GM19043 (cell line): ENCODE measurements around the gene MON1A.
"Not testable (repeated sequence)": the region's sequence is repeated elsewhere in the genome, so short reads cannot be mapped to it uniquely, and the experiment has no call there.

Source experiments
- ATAC-seq: cut with Tn5 transposase; IDR thresholded peaks from one replicate; pipeline ENCODE4 v1.9.1; 2021; ENCODE audit warnings: low read depth; ENCODE audit not compliant: unreplicated experiment

The MON1A gene

DNA sequence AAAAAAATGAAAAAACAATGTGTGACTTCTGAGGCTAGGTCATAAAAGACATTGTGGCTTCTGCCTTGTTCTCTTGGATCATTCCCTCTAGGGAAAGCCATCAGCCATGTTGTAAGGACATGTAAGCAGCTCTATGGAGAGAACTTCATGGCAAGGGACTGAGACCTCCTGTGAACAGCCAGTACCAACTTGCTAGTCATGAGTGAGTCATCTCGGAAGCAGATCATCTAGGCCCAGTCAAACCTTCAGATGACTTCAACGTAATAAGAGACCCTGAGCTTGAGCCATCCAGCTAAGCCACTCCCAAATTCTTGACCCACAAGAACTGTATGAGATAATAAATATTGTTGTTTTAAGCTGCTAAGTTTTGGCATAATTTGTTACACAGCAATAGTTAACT is 4.9 kb downstream of the MON1A start:
- no peak for ATAC-seq

DNA sequence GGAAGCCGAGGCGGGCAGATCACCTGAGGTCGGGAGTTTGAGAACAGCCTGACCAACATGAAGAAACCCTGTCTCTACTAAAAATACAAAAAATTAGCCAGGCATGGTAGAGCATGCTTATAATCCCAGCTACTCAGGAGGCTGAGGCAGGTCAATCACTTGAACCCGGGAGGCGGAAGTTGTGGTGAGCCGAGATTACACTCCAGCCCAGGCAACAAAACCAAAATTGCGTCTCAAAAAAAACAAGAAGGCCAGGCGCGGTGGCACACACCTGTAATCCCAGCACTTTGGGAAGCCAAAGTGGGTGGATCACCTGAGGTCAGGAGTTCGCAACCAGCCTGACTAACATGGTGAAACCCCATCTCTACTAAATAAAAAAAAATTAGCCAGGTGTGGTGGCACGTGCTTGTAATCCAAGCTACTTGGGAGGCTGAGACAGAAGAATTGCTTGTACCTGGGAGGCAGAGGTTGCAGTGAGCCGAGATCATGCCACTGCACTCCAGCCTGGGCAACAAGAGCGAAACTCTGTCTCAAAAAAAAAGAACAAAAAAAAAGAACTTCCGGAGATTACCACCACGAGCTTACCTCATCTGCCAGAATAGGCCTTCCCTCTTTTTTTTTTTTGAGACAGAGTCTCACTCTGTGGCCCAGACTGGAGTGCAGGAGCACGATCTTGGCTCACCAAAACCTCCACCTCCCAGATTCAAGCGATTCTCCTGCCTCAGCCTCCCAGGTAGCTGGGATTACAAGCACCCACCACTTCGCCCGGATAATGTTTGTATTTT is 11.6 kb downstream of the MON1A start:
- not testable (repeated sequence) for ATAC-seq

GRCh38 chr3:49916686-49917085 is 12.9 kb downstream of the MON1A start:
- ATAC-seq = no peak

DNA sequence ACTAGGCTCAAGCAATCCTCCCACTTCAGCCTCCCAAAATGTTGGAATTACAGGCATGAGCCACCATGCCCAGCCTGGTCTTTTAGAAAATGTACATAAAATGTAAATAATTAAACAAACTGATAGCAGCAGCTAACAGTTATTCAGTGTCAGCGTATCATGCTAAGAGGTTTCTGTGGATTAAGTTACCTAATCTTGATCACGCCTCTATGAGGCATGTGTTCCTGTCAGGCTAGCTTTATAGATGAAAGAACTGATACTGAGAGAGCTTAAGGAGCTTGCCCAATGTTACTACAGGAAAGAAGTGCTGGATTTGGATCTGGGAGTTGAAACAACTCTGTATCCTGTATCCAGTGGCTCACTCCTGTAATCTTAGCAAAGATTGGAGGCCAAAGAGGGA is 14.7 kb downstream of the MON1A start:
- ATAC-seq = no peak

DNA sequence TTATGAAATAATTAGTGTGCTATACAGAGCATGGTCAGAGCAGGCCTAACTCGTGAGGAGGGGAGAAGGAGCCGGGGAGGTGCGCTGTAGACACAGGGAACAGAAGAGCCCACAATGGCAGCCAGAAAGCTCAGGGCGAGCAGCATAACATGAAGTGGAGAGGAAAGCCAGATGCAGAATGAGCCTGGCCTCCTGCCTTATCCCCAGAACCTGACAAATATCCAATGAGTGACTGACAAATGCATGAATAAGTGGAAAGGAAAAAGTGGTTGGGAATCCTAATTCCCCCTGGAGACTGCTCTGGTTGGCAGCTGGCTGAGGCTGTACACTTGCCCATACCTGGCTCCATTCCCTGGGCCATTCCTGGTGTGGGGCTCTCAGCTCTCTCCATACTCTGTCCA is 16.7 kb downstream of the MON1A start:
- ATAC-seq = no peak

- ATAC-seq = no peak
Observed at GRCh38 chr3:49911611-49912010, 18.0 kb downstream of the MON1A start.

DNA sequence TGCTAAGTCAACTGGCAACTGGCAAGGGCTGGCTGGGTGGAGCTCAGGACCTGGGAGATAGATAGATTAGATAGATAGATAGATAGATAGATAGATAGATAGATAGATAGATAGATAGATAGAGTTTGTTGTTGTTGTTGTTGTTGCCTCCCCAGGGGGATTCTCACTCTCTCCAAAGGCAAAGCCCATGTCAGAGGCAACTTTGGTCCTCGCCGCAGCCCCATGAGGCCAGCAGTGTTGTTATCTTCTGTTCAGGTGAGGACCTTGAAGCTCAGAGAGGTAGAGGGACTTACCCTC is 18.5 kb downstream of the MON1A start:
- ATAC-seq = no peak

- no peak for ATAC-seq
Observed at GRCh38 chr3:49910409-49911123, 19.0 kb downstream of the MON1A start.

GRCh38 chr3:49908373-49909199 is 21.0 kb downstream of the MON1A start:
- no peak for ATAC-seq

- no peak for ATAC-seq
Observed at GRCh38 chr3:49906073-49906743, 23.4 kb downstream of the MON1A start.

- not testable (repeated sequence) for ATAC-seq
Observed at GRCh38 chr3:49904448-49904847, 25.2 kb downstream of the MON1A start.

GRCh38 chr3:49903451-49904424 is 25.9 kb downstream of the MON1A start, which contains the start of gene MST1R:
TSS of gene MST1R (minus strand) at chr3:49903873. CDS start at chr3:49903609, 264 bp downstream.
- peak; percentile 78 for ATAC-seq

- no peak for ATAC-seq
Observed at GRCh38 chr3:49902511-49903345, 26.9 kb downstream of the MON1A start.

- ATAC-seq = no peak
Observed at GRCh38 chr3:49901366-49902339, 28.0 kb downstream of the MON1A start.

DNA sequence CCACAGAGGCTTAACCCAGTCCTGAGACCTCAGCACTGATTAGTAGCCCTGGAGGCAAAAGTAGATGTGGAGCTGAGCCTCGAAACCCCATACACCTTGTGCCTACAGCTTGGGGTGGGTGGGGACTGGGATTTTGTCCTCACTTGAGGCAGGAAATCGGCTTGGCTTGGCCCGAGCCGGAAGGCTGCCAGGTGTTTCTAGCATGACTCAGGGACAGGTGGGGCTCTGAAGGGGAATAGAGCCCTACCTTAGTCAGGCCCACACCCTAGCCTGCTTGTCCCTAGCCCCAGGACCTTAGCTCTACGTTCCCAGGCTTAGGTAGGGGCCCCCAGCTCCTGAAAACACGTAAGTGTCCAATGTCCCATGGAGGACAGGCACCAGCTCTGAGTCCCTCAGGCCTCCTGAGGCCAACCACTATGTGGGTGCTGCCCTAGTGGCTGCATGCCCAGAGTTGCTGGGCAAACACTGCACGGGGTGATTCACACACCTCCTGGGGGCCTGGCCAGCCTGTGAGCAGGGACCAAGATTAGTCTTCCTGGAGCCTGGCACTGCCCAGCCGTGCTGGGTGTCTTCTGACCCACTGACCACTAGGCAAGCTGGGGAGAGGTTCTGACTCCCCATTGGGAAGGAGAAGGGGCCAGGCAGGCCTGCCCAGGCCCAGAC is 29.0 kb downstream of the MON1A start:
- ATAC-seq = no peak

DNA sequence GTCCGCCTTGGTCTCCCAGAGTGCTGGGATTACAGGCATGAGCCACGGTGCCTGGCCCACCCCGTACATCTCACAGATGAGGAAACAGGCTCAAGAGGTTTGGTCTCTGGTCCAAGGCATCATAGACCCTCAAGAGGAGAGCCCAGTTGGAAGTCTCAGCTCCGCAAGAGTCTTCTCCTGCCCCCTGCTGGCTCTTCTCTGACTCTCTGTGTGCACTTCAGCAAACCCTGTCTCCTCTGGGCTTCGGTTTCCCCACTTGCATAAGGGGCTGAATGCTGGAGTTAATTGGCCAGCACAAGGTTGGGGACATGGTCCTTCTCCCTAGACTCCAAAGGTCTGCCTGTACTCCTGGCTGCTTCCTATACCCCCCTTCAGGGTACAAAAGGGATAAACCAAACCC is 29.8 kb downstream of the MON1A start:
- ATAC-seq = no peak

- no peak for ATAC-seq
Observed at GRCh38 chr3:49898991-49899390, 30.6 kb downstream of the MON1A start.
